ENCODE measurements around the gene NCR3LG1.
A peak's percentile ranks its signal among the peaks of the same experiment; 100 is the strongest.

NCR3LG1 gene

GRCh38 chr11:17386331-17387084 lies 34.9 kb downstream of the NCR3LG1 start:
- Histone ChIP-seq H3K27ac (ENCODE audit: low read depth, low read length) (no peak overlapping the region), H3K36me3 (ENCODE audit: control insufficient read depth, low read length) (peaks cover 12% of the 10 kb centered on the region), H3K79me2 (ENCODE audit: control insufficient read depth, low read length) (no peaks in the 10 kb centered on the region)

GRCh38 chr11:17387254-17387653 lies 35.7 kb downstream of the NCR3LG1 start:
- H3K79me2 ChIP-seq (ENCODE audit: control insufficient read depth, low read length): no peaks in the 10 kb centered on the region
- no peaks in the 10 kb centered on the region for H3K27me3 ChIP-seq (ENCODE audit: control insufficient read depth, low read length)
- no peaks in the 10 kb centered on the region for H3K9me2 ChIP-seq (replicated peaks; ENCODE audit: control insufficient read depth, low read length)
- 0 out of 2 replicates have a peak, but pooled peaks cover 4% of the 10 kb centered on the region for H4K20me1 ChIP-seq (ENCODE audit: control insufficient read depth, insufficient read depth, low read depth, low read length)
- no peak overlapping the region; the same call in 1 of the 2 replicates for H3K4me2 ChIP-seq (ENCODE audit: low read length)
- TF ChIP-seq CTCF (IDR thresholded peaks at IDR 0.05; ENCODE audit: low read depth, low read length, poor library complexity, severe bottlenecking) (no peak), EZH2phosphoT487 (IDR thresholded peaks at IDR 0.05; ENCODE audit: borderline replicate concordance, low read length) (no peak)
- H3K36me3 ChIP-seq (ENCODE audit: control insufficient read depth, low read length): peaks cover 6% of the 10 kb centered on the region
- peaks cover 47% of the 10 kb centered on the region for H3K4me1 ChIP-seq (ENCODE audit: control insufficient read depth, low read length)
- no peak overlapping the region for H3K4me3 ChIP-seq (ENCODE audit: low read length)
- peaks cover 11% of the 10 kb centered on the region; the same call in 1 of the 2 replicates for H3F3A ChIP-seq (ENCODE audit: control insufficient read depth, insufficient read depth)
- no peak overlapping the region for H3K27ac ChIP-seq (ENCODE audit: low read depth, low read length)
- peaks cover 5% of the 10 kb centered on the region; the same call in 1 of the 2 replicates for H3K9me3 ChIP-seq (ENCODE audit: control insufficient read depth, insufficient read depth, low read length)

More at GRCh38 chr11:17386331-17387084, 34.9 kb downstream of the NCR3LG1 start:
- peak; percentile 77 for TF ChIP-seq CTCF (IDR thresholded peaks at IDR 0.05; ENCODE audit: low read depth, low read length, poor library complexity, severe bottlenecking)
- no peak for TF ChIP-seq EZH2phosphoT487 (IDR thresholded peaks at IDR 0.05; ENCODE audit: borderline replicate concordance, low read length)
- Histone ChIP-seq H4K20me1 (ENCODE audit: control insufficient read depth, insufficient read depth, low read depth, low read length) (0 out of 2 replicates have a peak, but pooled peaks cover 4% of the 10 kb centered on the region), H3F3A (ENCODE audit: control insufficient read depth, insufficient read depth) (peaks cover 11% of the 10 kb centered on the region; the same call in 1 of the 2 replicates), H3K9me3 (ENCODE audit: control insufficient read depth, insufficient read depth, low read length) (peaks cover 5% of the 10 kb centered on the region; the same call in 1 of the 2 replicates), H3K4me1 (ENCODE audit: control insufficient read depth, low read length) (peaks cover 39% of the 10 kb centered on the region), H3K4me2 (ENCODE audit: low read length) (peak overlapping the region; percentile 13), H3K27me3 (ENCODE audit: control insufficient read depth, low read length) (no peaks in the 10 kb centered on the region), H3K4me3 (ENCODE audit: low read length) (0 out of 2 replicates have a peak overlapping the region, but pooled peaks have one; percentile 0), H3K9me2 (replicated peaks; ENCODE audit: control insufficient read depth, low read length) (no peaks in the 10 kb centered on the region)

- Histone ChIP-seq H3K4me1 (ENCODE audit: control insufficient read depth, low read length) (peaks cover 52% of the 10 kb centered on the region), H3K27me3 (ENCODE audit: control insufficient read depth, low read length) (no peaks in the 10 kb centered on the region), H3K4me2 (ENCODE audit: low read length) (peak overlapping the region; percentile 88; the same call in 1 of the 2 replicates), H3K4me3 (ENCODE audit: low read length) (no peak overlapping the region), H3K9me3 (ENCODE audit: control insufficient read depth, insufficient read depth, low read length) (peaks cover 5% of the 10 kb centered on the region; the same call in 1 of the 2 replicates), H3F3A (ENCODE audit: control insufficient read depth, insufficient read depth) (peaks cover 14% of the 10 kb centered on the region; the same call in 1 of the 2 replicates), H3K27ac (ENCODE audit: low read depth, low read length) (no peak overlapping the region), H3K79me2 (ENCODE audit: control insufficient read depth, low read length) (no peaks in the 10 kb centered on the region), H3K9me2 (replicated peaks; ENCODE audit: control insufficient read depth, low read length) (no peaks in the 10 kb centered on the region), H3K36me3 (ENCODE audit: control insufficient read depth, low read length) (peaks cover 6% of the 10 kb centered on the region), H4K20me1 (ENCODE audit: control insufficient read depth, insufficient read depth, low read depth, low read length) (0 out of 2 replicates have a peak, but pooled peaks cover 4% of the 10 kb centered on the region)
- TF ChIP-seq CTCF (IDR thresholded peaks at IDR 0.05; ENCODE audit: low read depth, low read length, poor library complexity, severe bottlenecking) (no peak), EZH2phosphoT487 (IDR thresholded peaks at IDR 0.05; ENCODE audit: borderline replicate concordance, low read length) (no peak)
Observed at GRCh38 chr11:17387811-17388210, 36.2 kb downstream of the NCR3LG1 start.
